Gastrocnemius medialis (tissue), 4 donors: ENCODE measurements around the gene IRF2BP2.

ENCODE experiments used
- POLR2A ChIP-seq, 2 donors: fragments of 450-650 bp; IDR thresholded peaks; one replicate each; pipeline ENCODE4 v1.6.1; 2017; ENCODE audit warnings: antibody characterized with exemption in 2 of 2, mild to moderate bottlenecking in 2 of 2, moderate library complexity in 2 of 2
- TF ChIP-seq, protein P1 (sequence below), 5 experiments: fragments of 450-650 bp in 3 of 5; fragments of 200-600 bp in 2 of 5; sonication (generic) in 2 of 5; IDR thresholded peaks in 4 of 5; conservative IDR thresholded peaks in 1 of 5; 1 replicate in 4 of 5; 2 replicates in 1 of 5; pipeline ENCODE4 v1.5.1; 2016 to 2019; ENCODE audit warnings: antibody characterized with exemption in 5 of 5, mild to moderate bottlenecking in 3 of 5, moderate library complexity in 3 of 5

- no peak for TF ChIP-seq POLR2A (IDR thresholded peaks at IDR 0.05)
- TF ChIP-seq, protein P1, sequence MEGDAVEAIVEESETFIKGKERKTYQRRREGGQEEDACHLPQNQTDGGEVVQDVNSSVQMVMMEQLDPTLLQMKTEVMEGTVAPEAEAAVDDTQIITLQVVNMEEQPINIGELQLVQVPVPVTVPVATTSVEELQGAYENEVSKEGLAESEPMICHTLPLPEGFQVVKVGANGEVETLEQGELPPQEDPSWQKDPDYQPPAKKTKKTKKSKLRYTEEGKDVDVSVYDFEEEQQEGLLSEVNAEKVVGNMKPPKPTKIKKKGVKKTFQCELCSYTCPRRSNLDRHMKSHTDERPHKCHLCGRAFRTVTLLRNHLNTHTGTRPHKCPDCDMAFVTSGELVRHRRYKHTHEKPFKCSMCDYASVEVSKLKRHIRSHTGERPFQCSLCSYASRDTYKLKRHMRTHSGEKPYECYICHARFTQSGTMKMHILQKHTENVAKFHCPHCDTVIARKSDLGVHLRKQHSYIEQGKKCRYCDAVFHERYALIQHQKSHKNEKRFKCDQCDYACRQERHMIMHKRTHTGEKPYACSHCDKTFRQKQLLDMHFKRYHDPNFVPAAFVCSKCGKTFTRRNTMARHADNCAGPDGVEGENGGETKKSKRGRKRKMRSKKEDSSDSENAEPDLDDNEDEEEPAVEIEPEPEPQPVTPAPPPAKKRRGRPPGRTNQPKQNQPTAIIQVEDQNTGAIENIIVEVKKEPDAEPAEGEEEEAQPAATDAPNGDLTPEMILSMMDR (IDR thresholded peaks at IDR 0.05 in 4 of 5, conservative IDR thresholded peaks at IDR 0.05 in 1 of 5): no peak
Measured at GRCh38 chr1:234555390-234556024, 54.5 kb downstream of the IRF2BP2 start.
